ENCODE results near the gene SPHKAP. TPM values are rescaled to one million over a fixed set of nuclear protein-coding genes. Genes with fewer than 3 reads are reported as not detected.

The SPHKAP gene
- total RNA-seq, 6 donors from 2014 or later: not detected

- no peak for DNase-seq
- no peak for ATAC-seq (ENCODE audit: low FRiP score in 2 of 2)
- 79 to 80% methylated on average over 6 of the region's 6 CpGs for WGBS, 2 donors
- Histone ChIP-seq H3K4me3 (no peak overlapping the region), H3K27me3 (no peaks in the 10 kb centered on the region), H3K9me3 (peaks cover 0 to 13% (median 3%) of the 10 kb centered on the region in 4 donors), H3K27ac (no peak overlapping the region), H3K4me1 (no peaks in the 10 kb centered on the region), H3K36me3 (no peaks in the 10 kb centered on the region)
- TF ChIP-seq CTCF (IDR thresholded peaks at IDR 0.05) (no peak), EP300 (IDR thresholded peaks at IDR 0.05) (no peak), POLR2AphosphoS5 (IDR thresholded peaks at IDR 0.05) (no peak), POLR2A (IDR thresholded peaks at IDR 0.05) (no peak)
Observed at GRCh38 chr2:227932001-227932400, 249.5 kb downstream of the SPHKAP start.

Small RNA genes within 50 kb of the gene (small RNA-seq; reads per million reads assigned to genes)
- 0 reads per million in 4 donors for gene RNU6-624P
